DND-41 (cell line): Measurements from ENCODE around the gene RFFL.

ENCODE experiments used
- CTCF ChIP-seq: IDR thresholded peaks from 2 replicates; pipeline ENCODE4 v1.5.1; 2012; ENCODE audit warnings: borderline replicate concordance, low read length, moderate library complexity, mild to moderate bottlenecking; ENCODE audit not compliant: poor library complexity, severe bottlenecking; ENCODE audit errors: extremely low read depth
- EZH2 ChIP-seq: IDR thresholded peaks from 3 replicates; pipeline ENCODE4 v1.6.1; 2012; ENCODE audit warnings: borderline replicate concordance, low read depth, mild to moderate bottlenecking, moderate library complexity, low read length, inconsistent platforms; ENCODE audit not compliant: severe bottlenecking

GRCh38 chr17:35089586-35090296 is 26.2 kb upstream of the RFFL start:
- TF ChIP-seq CTCF: no peak
- no peak for TF ChIP-seq EZH2
